Activated B cell treated with CpG ODN at 0.5 μM for 24 hours (primary cell): ENCODE results near the gene TAF1A. TPM values are rescaled to one million over a fixed set of nuclear protein-coding genes. Genes with fewer than 3 reads are reported as not detected.

ENCODE experiments used
- ATAC-seq: fragments of 200-7000 bp; cut with Tn5 transposase; one replicate; pipeline ENCODE4 v1.10.0; 2021; ENCODE audit warnings: low read depth, mild to moderate bottlenecking, moderate library complexity
- CTCF ChIA-PET: fragments of 350-600 bp; sonication (Branson Sonifier 250); formaldehyde crosslinking; loops from one replicate; lab custom pipeline; 2021; ENCODE audit warnings: antibody characterized with exemption; lab: Charles Lee
- POLR2A ChIA-PET: fragments of 350-600 bp; sonication (Branson Sonifier 250); formaldehyde crosslinking; loops from one replicate; lab custom pipeline; 2021; ENCODE audit warnings: antibody characterized with exemption; lab: Charles Lee
- DNase-seq: peaks from one replicate; pipeline ENCODE4 v3.0.0; 2022
- H3K27ac Mint-ChIP-seq: one replicate; pipeline ENCODE4 v1.8.0; 2020; ENCODE audit warnings: mixed read lengths
- H3K27me3 Mint-ChIP-seq: one replicate; pipeline ENCODE4 v1.8.0; 2021; ENCODE audit warnings: mixed read lengths
- H3K36me3 Mint-ChIP-seq: one replicate; pipeline ENCODE4 v1.8.0; 2021; ENCODE audit warnings: low read depth, mixed read lengths
- H3K4me1 Mint-ChIP-seq: one replicate; pipeline ENCODE4 v1.8.0; 2021; ENCODE audit warnings: mixed read lengths
- H3K4me3 Mint-ChIP-seq: one replicate; pipeline ENCODE4 v1.8.0; 2020; ENCODE audit warnings: mild to moderate bottlenecking, mixed read lengths
- H3K9me3 Mint-ChIP-seq: one replicate; pipeline ENCODE4 v1.8.0; 2020; ENCODE audit warnings: mixed read lengths
- CTCF ChIP-seq: fragments of 200-600 bp; IDR thresholded peaks from one replicate; pipeline ENCODE4 v1.8.0; 2022; ENCODE audit warnings: antibody characterized with exemption, mild to moderate bottlenecking
- intact Hi-C: fragments of 100-400 bp; cut with micrococcal nuclease; formaldehyde crosslinking; loops from one replicate; pipeline ENCODE4 v1.15.1; 2024
- total RNA-seq: library from RNA; stranded (reverse); gene quantifications from 2 replicates; pipeline ENCODE4 v1.2.3, GENCODE V29; 2022

The TAF1A gene
- total RNA-seq, 1 donor from 2014 or later = 19.1 TPM

DNA sequence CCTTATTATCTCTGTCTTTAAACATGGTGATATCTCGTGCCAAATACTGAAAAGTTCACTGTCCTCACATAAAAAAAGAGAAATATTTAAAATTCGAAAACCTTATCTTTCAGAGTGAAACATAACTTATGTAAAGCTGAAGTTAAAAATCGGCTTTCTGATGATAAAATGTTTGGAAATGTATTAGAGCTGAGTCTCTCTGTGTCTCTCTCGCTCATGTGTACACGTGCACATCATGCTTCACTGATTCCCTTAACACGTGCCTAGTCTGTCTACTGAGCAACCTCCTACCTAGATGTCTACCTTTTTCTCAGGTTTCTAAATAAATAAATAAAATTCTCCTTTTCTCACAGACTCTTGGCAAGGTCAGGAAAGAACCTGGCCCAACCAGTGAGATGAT lies 58.9 kb downstream of the TAF1A start:
- POLR2A ChIA-PET = no interaction called here
- H3K4me3 Mint-ChIP-seq = no peak overlapping the region
- H3K36me3 Mint-ChIP-seq = no peaks in the 10 kb centered on the region
- TF ChIP-seq CTCF = no peak
- H3K9me3 Mint-ChIP-seq = peaks cover 3% of the 10 kb centered on the region
- H3K27me3 Mint-ChIP-seq = peaks cover 11% of the 10 kb centered on the region
- ATAC-seq (no peak), DNase-seq (no peak)
- no peak overlapping the region for H3K27ac Mint-ChIP-seq
- no peaks in the 10 kb centered on the region for H3K4me1 Mint-ChIP-seq
- intact Hi-C loops = no loop called here
- CTCF ChIA-PET = no interaction called here

DNA sequence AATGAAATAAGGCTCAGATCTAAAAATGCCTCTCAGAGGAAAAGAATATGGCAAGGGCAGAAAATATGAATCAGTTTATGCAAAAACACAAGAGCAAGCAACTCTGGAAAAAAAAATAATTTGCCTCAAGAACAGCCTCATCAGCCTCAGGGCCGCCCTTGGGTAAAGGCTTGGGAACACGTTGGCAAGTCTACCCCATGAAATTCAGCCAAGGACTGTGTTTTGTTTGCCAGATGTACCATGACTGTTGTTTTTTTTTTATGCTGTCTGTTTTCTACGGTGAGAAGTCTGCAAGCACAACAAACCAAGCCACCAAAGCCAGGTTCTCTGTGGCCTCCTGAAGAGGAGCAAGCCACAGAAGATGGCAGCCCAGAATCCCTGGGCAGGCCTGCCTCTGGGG lies 59.8 kb downstream of the TAF1A start:
- no peaks in the 10 kb centered on the region for H3K4me1 Mint-ChIP-seq
- no peaks in the 10 kb centered on the region for H3K36me3 Mint-ChIP-seq
- H3K27ac Mint-ChIP-seq = no peak overlapping the region
- DNase-seq (no peak), ATAC-seq (no peak)
- CTCF ChIA-PET = no interaction called here
- intact Hi-C loops = no loop called here
- H3K4me3 Mint-ChIP-seq = no peak overlapping the region
- POLR2A ChIA-PET = no interaction called here
- no peak for TF ChIP-seq CTCF
- peaks cover 11% of the 10 kb centered on the region for H3K27me3 Mint-ChIP-seq
- H3K9me3 Mint-ChIP-seq = peaks cover 3% of the 10 kb centered on the region

- DNase-seq = no peak
- no peak for TF ChIP-seq CTCF
- ATAC-seq = no peak
- Mint-ChIP-seq H3K27ac (no peak overlapping the region), H3K36me3 (no peaks in the 10 kb centered on the region), H3K9me3 (peaks cover 3% of the 10 kb centered on the region), H3K4me1 (no peaks in the 10 kb centered on the region), H3K27me3 (peaks cover 11% of the 10 kb centered on the region), H3K4me3 (no peak overlapping the region)
- POLR2A ChIA-PET = interaction anchor here (0.6 kb wide), 2 partner anchors 359 to 1905 kb away, joined by 3 to 5 read pairs; partner anchors contain the start of gene WDR26
- CTCF ChIA-PET = no interaction called here
- intact Hi-C loops = no loop called here
Observed at GRCh38 chr1:222529181-222529580, 60.6 kb downstream of the TAF1A start.

DNA sequence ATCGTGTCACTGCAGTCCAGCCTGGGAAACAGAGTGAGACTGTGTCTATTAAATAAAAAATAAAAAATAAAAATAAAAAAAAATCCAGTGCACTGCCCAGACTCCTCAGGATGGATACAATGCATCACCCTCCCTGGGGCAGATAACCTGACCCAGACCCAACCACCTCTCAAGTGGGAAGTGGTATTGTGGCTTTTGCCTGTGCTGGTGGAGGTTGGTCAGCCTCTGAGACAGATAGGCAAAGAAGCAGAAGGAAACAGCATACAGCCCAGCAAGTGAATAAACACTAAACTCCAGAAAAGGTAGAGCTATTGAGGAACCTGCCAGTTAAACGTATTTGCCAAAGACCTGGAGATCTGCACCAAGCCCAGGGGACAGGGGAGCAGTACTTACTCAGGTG lies 63.8 kb downstream of the TAF1A start:
- CTCF ChIA-PET = no interaction called here
- intact Hi-C loops = no loop called here

DNA sequence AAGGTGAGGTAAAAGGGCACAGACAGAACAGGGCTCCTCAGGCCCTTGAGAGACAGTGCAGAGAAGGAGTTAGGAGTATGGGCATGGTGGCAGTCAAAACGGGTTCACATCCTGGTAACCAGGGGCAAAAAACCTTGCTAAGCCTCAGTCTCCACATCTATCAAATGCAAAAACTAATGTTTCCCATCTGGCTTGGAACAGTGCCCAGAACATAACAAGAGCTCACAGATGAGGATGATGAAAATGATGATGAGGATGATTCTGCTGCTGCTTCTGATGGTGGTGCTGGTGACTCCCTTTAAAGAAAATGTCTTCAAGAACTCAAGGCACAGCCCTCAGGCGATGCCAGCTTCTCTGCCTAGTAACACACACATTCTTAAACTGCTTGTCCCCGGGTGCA lies 65.9 kb downstream of the TAF1A start:
- H3K27me3 Mint-ChIP-seq = peaks cover 4% of the 10 kb centered on the region
- TF ChIP-seq CTCF = no peak
- POLR2A ChIA-PET = no interaction called here

More for the DNA sequence above, 63.8 kb downstream of the TAF1A start:
- peaks cover 3% of the 10 kb centered on the region for H3K9me3 Mint-ChIP-seq
- peaks cover 4% of the 10 kb centered on the region for H3K27me3 Mint-ChIP-seq
- no peak for ATAC-seq
- no peaks in the 10 kb centered on the region for H3K36me3 Mint-ChIP-seq
- H3K4me1 Mint-ChIP-seq = no peaks in the 10 kb centered on the region
- H3K27ac Mint-ChIP-seq = no peak overlapping the region
- POLR2A ChIA-PET = no interaction called here
- DNase-seq = no peak
- no peak overlapping the region for H3K4me3 Mint-ChIP-seq
- no peak for TF ChIP-seq CTCF

More for the DNA sequence above, 65.9 kb downstream of the TAF1A start:
- DNase-seq = no peak
- intact Hi-C loops = no loop called here
- ATAC-seq = no peak
- Mint-ChIP-seq H3K4me1 (peaks cover 2% of the 10 kb centered on the region), H3K36me3 (no peaks in the 10 kb centered on the region), H3K9me3 (peaks cover 3% of the 10 kb centered on the region), H3K27ac (no peak overlapping the region), H3K4me3 (no peak overlapping the region)
- CTCF ChIA-PET = interaction anchor here (0.6 kb wide), 1 partner anchor 992 kb away, joined by 3 read pairs; no protein-coding TSS in a partner anchor
